ENCODE results near the gene CYTH4. TPM values are rescaled to one million over a fixed set of nuclear protein-coding genes. Genes with fewer than 3 reads are reported as not detected.

CYTH4 gene
- total and polyA plus RNA-seq, 7 experiments from 2014 or later, result 49.5 to 227 (median 135) TPM

DNA sequence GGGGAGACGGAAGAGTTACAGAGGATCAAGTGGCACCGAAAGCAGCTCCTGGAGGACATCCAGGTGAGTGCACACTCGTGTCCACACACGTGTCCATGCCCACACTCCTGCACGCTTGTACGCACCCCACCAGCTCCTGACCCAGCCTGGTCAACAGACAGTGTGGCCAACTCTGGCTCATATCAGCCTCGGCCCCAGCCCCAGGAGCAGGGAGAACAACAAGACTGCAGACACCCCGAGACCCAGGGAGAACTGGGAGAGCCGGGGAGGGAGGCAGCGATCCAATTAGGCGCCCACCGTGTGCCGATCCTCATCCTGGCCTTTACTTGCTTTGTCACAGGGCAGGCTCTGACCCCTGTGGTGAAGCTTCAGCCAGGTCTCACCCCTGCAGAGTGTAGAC is 10.3 kb downstream of the CYTH4 start:
- no peak for ATAC-seq
- H3K4me3 ChIP-seq (ENCODE audit: low read length), result no peak overlapping the region
- no peaks in the 10 kb centered on the region for H3K27me3 ChIP-seq (ENCODE audit: control insufficient read depth in 2 of 2, insufficient read depth in 2 of 2, low read length in 2 of 2)
- H3K4me3 Mint-ChIP-seq, result no peak overlapping the region
- CTCF ChIA-PET, result interaction anchor here (0.6 kb wide), 1 partner anchor 1186 kb away, joined by 3 read pairs; no protein-coding TSS in a partner anchor
- H3K9me3 Mint-ChIP-seq, result peaks cover 0 to 4% (median 0%) of the 10 kb centered on the region in 11 donors
- H3K36me3 Mint-ChIP-seq, result peaks cover 20 to 64% (median 47%) of the 10 kb centered on the region in 5 donors
- POLR2A ChIA-PET, result interaction anchor here (0.7 to 1.5 kb wide), 3 partner anchors 10 to 22 kb away, joined by 3 to 5 read pairs (median 3); partner anchors contain the start of gene CYTH4
- peaks cover 48 to 83% (median 77%) of the 10 kb centered on the region in 7 donors for H3K4me1 Mint-ChIP-seq
- peaks cover 28 to 91% (median 38%) of the 10 kb centered on the region in 3 experiments for H3K36me3 ChIP-seq (ENCODE audit: control insufficient read depth in 2 of 3, insufficient read depth in 3 of 3, low read length in 3 of 3)
- H3K27me3 Mint-ChIP-seq, result no peaks in the 10 kb centered on the region
- DNase-seq, result no peak
- peaks cover 16 to 23% of the 10 kb centered on the region in 2 donors for H3K4me1 ChIP-seq (ENCODE audit: control insufficient read depth in 2 of 2, insufficient read depth in 2 of 2, low read length in 2 of 2)
- H3K27ac Mint-ChIP-seq, result peak overlapping the region in 6 of 9 donors; percentile 33 to 87 (median 54)
- no peaks in the 10 kb centered on the region for H3K9me3 ChIP-seq (ENCODE audit: control insufficient read depth in 2 of 3, low read length in 3 of 3)
- no peak overlapping the region for H3K27ac ChIP-seq (ENCODE audit: low read depth, low read length)
- intact Hi-C loops (cut with micrococcal nuclease), result no loop called here

DNA sequence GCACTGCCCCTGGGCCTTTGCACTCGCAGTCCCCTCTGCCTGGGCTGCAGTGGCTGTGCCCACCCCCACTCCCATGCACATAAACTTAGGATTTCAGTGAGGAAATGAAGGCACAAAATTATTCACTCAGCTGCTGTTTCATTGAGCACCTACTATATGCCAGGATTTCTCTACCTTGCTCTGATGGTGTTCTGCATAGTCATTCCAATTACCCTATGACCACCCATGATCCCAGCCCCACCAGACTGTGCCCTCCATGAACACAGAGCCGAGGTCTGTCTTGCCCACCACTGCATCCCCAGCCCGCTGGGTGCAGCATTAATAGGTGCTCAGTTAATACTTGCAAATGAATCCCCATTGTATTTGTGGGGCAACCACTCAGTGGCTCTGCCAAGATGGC is 10.9 kb downstream of the CYTH4 start:
- ChIA-PET POLR2A (interaction anchor here (0.5 to 1.5 kb wide), 5 partner anchors 10 to 139 kb away, joined by 3 to 5 read pairs (median 3); partner anchors contain the start of gene CYTH4), CTCF (interaction anchor here (0.6 kb wide), 1 partner anchor 1185 kb away, joined by 3 read pairs; no protein-coding TSS in a partner anchor)
- H3K4me3 Mint-ChIP-seq, result peak overlapping the region in 1 of 10 donors; percentile 12
- Histone ChIP-seq H3K36me3 (ENCODE audit: control insufficient read depth in 2 of 3, insufficient read depth in 3 of 3, low read length in 3 of 3) (peaks cover 31 to 95% (median 38%) of the 10 kb centered on the region in 3 experiments), H3K4me3 (ENCODE audit: low read length) (no peak overlapping the region), H3K9me3 (ENCODE audit: control insufficient read depth in 2 of 3, low read length in 3 of 3) (no peaks in the 10 kb centered on the region), H3K4me1 (ENCODE audit: control insufficient read depth in 2 of 2, insufficient read depth in 2 of 2, low read length in 2 of 2) (peaks cover 16 to 26% of the 10 kb centered on the region in 2 donors), H3K27ac (ENCODE audit: low read depth, low read length) (no peak overlapping the region), H3K27me3 (ENCODE audit: control insufficient read depth in 2 of 2, insufficient read depth in 2 of 2, low read length in 2 of 2) (no peaks in the 10 kb centered on the region)
- ATAC-seq (no peak), DNase-seq (no peak)
- intact Hi-C loops (cut with micrococcal nuclease), result no loop called here
- H3K27ac Mint-ChIP-seq, result peak overlapping the region in 8 of 9 donors; percentile 14 to 87 (median 52)
- H3K4me1 Mint-ChIP-seq, result peaks cover 45 to 84% (median 79%) of the 10 kb centered on the region in 7 donors
- peaks cover 0 to 4% (median 0%) of the 10 kb centered on the region in 11 donors for H3K9me3 Mint-ChIP-seq
- H3K36me3 Mint-ChIP-seq, result peaks cover 22 to 66% (median 46%) of the 10 kb centered on the region in 5 donors
- H3K27me3 Mint-ChIP-seq, result no peaks in the 10 kb centered on the region

DNA sequence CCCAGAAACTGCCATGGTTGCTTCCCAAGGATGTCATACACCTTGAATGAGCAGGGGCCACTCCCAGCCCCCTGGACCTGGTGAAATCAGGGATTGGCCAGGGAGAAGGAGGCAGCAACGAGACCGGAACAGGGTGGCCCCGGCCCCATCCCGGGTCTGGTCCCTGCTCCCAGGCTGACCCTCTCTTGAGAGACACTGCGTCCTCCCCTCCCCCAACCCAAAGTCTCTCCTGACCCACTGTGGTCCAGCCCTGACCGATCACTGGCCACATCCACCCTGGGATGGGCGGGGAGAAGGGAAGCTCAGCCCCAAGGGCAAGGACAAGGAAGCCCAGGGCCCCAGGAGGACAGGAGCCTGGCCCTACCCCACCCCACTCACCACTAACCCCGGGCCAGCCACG is 12.4 kb downstream of the CYTH4 start:
- peaks cover 41 to 84% (median 80%) of the 10 kb centered on the region in 7 donors for H3K4me1 Mint-ChIP-seq
- H3K9me3 Mint-ChIP-seq, result peaks cover 0 to 4% (median 0%) of the 10 kb centered on the region in 11 donors
- no peak overlapping the region for H3K4me3 ChIP-seq (ENCODE audit: low read length)
- ATAC-seq, result no peak
- ChIA-PET POLR2A (interaction anchor here (1.3 to 3.6 kb wide), 3 partner anchors 9 to 22 kb away, joined by 3 to 29 read pairs (median 5); partner anchors contain the start of gene CYTH4), CTCF (no interaction called here)
- H3K4me1 ChIP-seq (ENCODE audit: control insufficient read depth in 2 of 2, insufficient read depth in 2 of 2, low read length in 2 of 2), result peaks cover 11 to 37% of the 10 kb centered on the region in 2 donors
- peaks cover 31 to 94% (median 37%) of the 10 kb centered on the region in 3 experiments for H3K36me3 ChIP-seq (ENCODE audit: control insufficient read depth in 2 of 3, insufficient read depth in 3 of 3, low read length in 3 of 3)
- no peak for DNase-seq
- H3K27me3 ChIP-seq (ENCODE audit: control insufficient read depth in 2 of 2, insufficient read depth in 2 of 2, low read length in 2 of 2), result no peaks in the 10 kb centered on the region
- peaks cover 18 to 60% (median 38%) of the 10 kb centered on the region in 5 donors for H3K36me3 Mint-ChIP-seq
- no peaks in the 10 kb centered on the region for H3K9me3 ChIP-seq (ENCODE audit: control insufficient read depth in 2 of 3, low read length in 3 of 3)
- H3K4me3 Mint-ChIP-seq, result peak overlapping the region in 2 of 10 donors; percentile 56 to 64
- H3K27me3 Mint-ChIP-seq, result no peaks in the 10 kb centered on the region
- H3K27ac Mint-ChIP-seq, result peak overlapping the region; percentile 70 to 96 (median 87)
- intact Hi-C loops (cut with micrococcal nuclease), result no loop called here
- peak overlapping the region; percentile 61 for H3K27ac ChIP-seq (ENCODE audit: low read depth, low read length)

DNA sequence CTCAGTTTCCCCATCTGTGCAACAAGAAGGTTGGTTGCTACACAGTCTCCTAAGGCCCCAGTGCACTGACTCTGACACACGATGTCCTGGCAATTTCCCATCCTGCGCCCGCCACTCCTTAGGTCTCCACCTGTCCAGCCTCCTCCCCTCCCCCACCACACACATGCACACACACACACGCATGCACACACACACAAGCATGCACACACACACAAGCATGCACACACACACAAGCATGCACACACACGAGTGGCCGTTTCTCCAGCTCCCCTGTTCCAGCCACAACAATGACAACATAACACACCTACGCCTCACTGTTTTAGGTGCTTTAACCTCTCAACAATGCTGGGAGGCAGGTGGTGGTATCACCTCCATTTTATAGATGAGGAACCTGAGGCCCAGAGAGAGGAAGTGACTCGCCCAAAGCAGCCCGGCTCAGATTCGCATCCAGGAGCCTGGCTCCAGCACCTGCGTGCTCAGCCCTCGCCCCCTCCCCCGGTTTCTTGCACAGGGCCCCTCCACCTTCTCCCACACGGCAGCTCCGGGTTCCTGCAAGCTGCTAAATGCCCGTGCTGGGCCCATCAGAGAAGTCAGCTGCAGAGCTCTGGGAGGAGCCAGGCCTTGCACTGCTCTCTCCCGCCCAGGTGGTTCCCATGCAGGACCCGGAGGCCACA is 13.0 kb downstream of the CYTH4 start:
- Mint-ChIP-seq H3K27me3 (no peaks in the 10 kb centered on the region), H3K4me3 (peak overlapping the region in 7 of 10 donors; percentile 3 to 64 (median 25)), H3K36me3 (peaks cover 18 to 55% (median 32%) of the 10 kb centered on the region in 5 donors), H3K27ac (peak overlapping the region; percentile 70 to 96 (median 87)), H3K9me3 (peaks cover 0 to 4% (median 0%) of the 10 kb centered on the region in 11 donors), H3K4me1 (peaks cover 40 to 84% (median 80%) of the 10 kb centered on the region in 7 donors)
- peaks cover 31 to 93% (median 32%) of the 10 kb centered on the region in 3 experiments for H3K36me3 ChIP-seq (ENCODE audit: control insufficient read depth in 2 of 3, insufficient read depth in 3 of 3, low read length in 3 of 3)
- H3K27me3 ChIP-seq (ENCODE audit: control insufficient read depth in 2 of 2, insufficient read depth in 2 of 2, low read length in 2 of 2), result no peaks in the 10 kb centered on the region
- H3K27ac ChIP-seq (ENCODE audit: low read depth, low read length), result peak overlapping the region; percentile 61
- ChIA-PET CTCF (interaction anchor here (1.0 to 1.5 kb wide), 2 partner anchors 12 to 30 kb away, joined by 3 read pairs; no protein-coding TSS in a partner anchor), POLR2A (interaction anchor here (1.2 to 3.6 kb wide), 8 partner anchors 9 to 272 kb away, joined by 3 to 29 read pairs (median 4); partner anchors contain the start of genes CYTH4 and RAC2)
- intact Hi-C loops (cut with micrococcal nuclease), result no loop called here
- ATAC-seq (no peak), DNase-seq (no peak)
- H3K4me3 ChIP-seq (ENCODE audit: low read length), result no peak overlapping the region
- no peaks in the 10 kb centered on the region for H3K9me3 ChIP-seq (ENCODE audit: control insufficient read depth in 2 of 3, low read length in 3 of 3)
- H3K4me1 ChIP-seq (ENCODE audit: control insufficient read depth in 2 of 2, insufficient read depth in 2 of 2, low read length in 2 of 2), result peaks cover 13 to 41% of the 10 kb centered on the region in 2 donors

DNA sequence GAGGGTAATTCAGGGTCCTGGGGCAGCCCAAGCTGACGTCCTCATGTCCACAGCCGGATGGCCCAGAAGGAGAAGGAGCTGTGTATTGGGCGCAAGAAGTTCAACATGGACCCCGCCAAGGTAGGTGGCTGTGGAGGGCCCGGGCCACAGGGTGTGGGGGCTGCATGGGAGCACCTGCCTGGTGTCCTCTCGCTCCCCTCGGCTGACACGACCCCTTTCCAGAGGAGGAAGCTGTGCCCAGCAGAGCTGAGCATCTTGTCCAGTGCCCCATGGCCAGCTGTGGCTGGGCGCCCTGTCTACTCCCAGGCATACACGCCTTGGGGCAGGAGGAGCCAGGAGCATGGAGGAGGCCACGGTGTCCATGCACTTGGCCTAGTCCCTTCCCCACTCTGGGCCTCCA is 13.6 kb downstream of the CYTH4 start:
- H3K4me1 ChIP-seq (ENCODE audit: control insufficient read depth in 2 of 2, insufficient read depth in 2 of 2, low read length in 2 of 2), result peaks cover 18 to 47% of the 10 kb centered on the region in 2 donors
- Mint-ChIP-seq H3K9me3 (peaks cover 0 to 4% (median 0%) of the 10 kb centered on the region in 11 donors), H3K27me3 (no peaks in the 10 kb centered on the region), H3K4me1 (peaks cover 43 to 84% (median 80%) of the 10 kb centered on the region in 7 donors), H3K36me3 (peaks cover 18 to 54% (median 35%) of the 10 kb centered on the region in 5 donors), H3K27ac (peak overlapping the region in 6 of 9 donors; percentile 67 to 95 (median 84)), H3K4me3 (peak overlapping the region in 2 of 10 donors; percentile 2 to 56)
- no peaks in the 10 kb centered on the region for H3K27me3 ChIP-seq (ENCODE audit: control insufficient read depth in 2 of 2, insufficient read depth in 2 of 2, low read length in 2 of 2)
- ATAC-seq (no peak), DNase-seq (no peak)
- POLR2A ChIA-PET, result interaction anchor here (1.1 to 3.6 kb wide), 11 partner anchors 10 to 272 kb away, joined by 3 to 29 read pairs (median 4); partner anchors contain the start of genes CYTH4, MFNG and RAC2
- peaks cover 28 to 88% (median 32%) of the 10 kb centered on the region in 3 experiments for H3K36me3 ChIP-seq (ENCODE audit: control insufficient read depth in 2 of 3, insufficient read depth in 3 of 3, low read length in 3 of 3)
- H3K4me3 ChIP-seq (ENCODE audit: low read length), result no peak overlapping the region
- CTCF ChIA-PET, result interaction anchor here (0.9 to 1.5 kb wide), 3 partner anchors 13 to 31 kb away, joined by 3 read pairs; no protein-coding TSS in a partner anchor
- intact Hi-C loops (cut with micrococcal nuclease), result no loop called here
- H3K27ac ChIP-seq (ENCODE audit: low read depth, low read length), result peak overlapping the region; percentile 61
- no peaks in the 10 kb centered on the region for H3K9me3 ChIP-seq (ENCODE audit: control insufficient read depth in 2 of 3, low read length in 3 of 3)

DNA sequence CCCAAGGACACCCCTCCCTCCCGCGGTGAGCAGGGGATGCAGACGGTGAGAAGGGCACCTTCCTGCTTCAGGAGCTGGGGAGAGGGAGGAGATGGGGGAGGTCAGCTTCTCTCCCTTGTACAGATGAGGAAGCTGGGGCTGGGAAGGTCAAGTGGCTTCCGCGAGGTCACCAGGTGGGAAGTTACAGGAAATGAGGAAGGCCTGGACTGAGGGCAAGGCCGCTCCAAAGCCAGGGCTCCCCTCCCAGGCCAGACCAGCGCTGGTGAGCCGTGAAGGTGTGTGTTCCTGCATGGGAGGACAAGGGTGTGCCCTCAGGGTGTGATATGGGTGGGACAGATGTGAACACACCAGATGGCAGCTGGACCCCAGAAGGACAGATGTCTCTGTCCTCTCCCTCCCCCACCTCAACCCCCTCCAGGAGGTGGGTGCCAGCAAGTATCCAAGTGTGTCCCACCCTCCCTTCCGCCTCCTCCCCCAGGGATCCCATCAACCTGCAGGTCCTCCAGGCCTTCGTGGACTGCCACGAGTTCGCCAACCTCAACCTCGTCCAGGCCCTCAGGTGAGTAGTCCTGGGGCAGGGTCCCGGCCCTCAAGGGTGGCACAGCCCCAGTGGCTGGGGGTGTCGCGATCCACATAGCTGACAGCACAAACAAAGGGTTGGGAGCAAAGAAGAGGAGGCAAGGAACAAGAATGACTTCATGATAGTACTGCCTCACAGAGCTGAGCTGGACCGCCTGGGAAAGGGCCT is 16.6 kb downstream of the CYTH4 start:
- no peak for ATAC-seq
- Histone ChIP-seq H3K27me3 (ENCODE audit: control insufficient read depth in 2 of 2, insufficient read depth in 2 of 2, low read length in 2 of 2) (no peaks in the 10 kb centered on the region), H3K4me1 (ENCODE audit: control insufficient read depth in 2 of 2, insufficient read depth in 2 of 2, low read length in 2 of 2) (peaks cover 20 to 61% of the 10 kb centered on the region in 2 donors), H3K36me3 (ENCODE audit: control insufficient read depth in 2 of 3, insufficient read depth in 3 of 3, low read length in 3 of 3) (peaks cover 10 to 81% (median 22%) of the 10 kb centered on the region in 3 experiments), H3K9me3 (ENCODE audit: control insufficient read depth in 2 of 3, low read length in 3 of 3) (no peaks in the 10 kb centered on the region), H3K4me3 (ENCODE audit: low read length) (no peak overlapping the region), H3K27ac (ENCODE audit: low read depth, low read length) (peak overlapping the region; percentile 77)
- Mint-ChIP-seq H3K9me3 (peaks cover 0 to 2% (median 0%) of the 10 kb centered on the region in 11 donors), H3K27ac (peak overlapping the region; percentile 20 to 99 (median 93)), H3K4me3 (peak overlapping the region in 3 of 10 donors; percentile 25 to 88 (median 33)), H3K27me3 (no peaks in the 10 kb centered on the region), H3K36me3 (peaks cover 13 to 54% (median 41%) of the 10 kb centered on the region in 5 donors), H3K4me1 (peaks cover 48 to 82% (median 78%) of the 10 kb centered on the region in 7 donors)
- DNase-seq, result no peak
- POLR2A ChIA-PET, result interaction anchor here (0.6 to 4.3 kb wide), 12 partner anchors 8 to 187 kb away, joined by 3 to 25 read pairs (median 6); partner anchors contain the start of gene CYTH4
- intact Hi-C loops (cut with micrococcal nuclease), result no loop called here
- CTCF ChIA-PET, result interaction anchor here (1.2 to 2.3 kb wide), 4 partner anchors 11 to 38 kb away, joined by 4 to 7 read pairs (median 5); no protein-coding TSS in a partner anchor

Measured in naive thymus-derived CD4-positive, alpha-beta T cell (primary cell).